Lung (tissue), 12 donors: ENCODE measurements around the gene MRPS30. TPM values are rescaled to one million over a fixed set of nuclear protein-coding genes. Genes with fewer than 3 reads are reported as not detected.
A peak's percentile ranks its signal among the peaks of the same experiment; 100 is the strongest.
"Not testable (repeated sequence)": the region's sequence is repeated elsewhere in the genome, so short reads cannot be mapped to it uniquely, and the experiment has no call there.

Experiments used
- ATAC-seq: fragments of 200-7000 bp; cut with Tn5 transposase; one replicate; pipeline ENCODE4 v1.9.1; 2020; ENCODE audit warnings: moderate number of reproducible peaks; ENCODE audit not compliant: insufficient read depth, low FRiP score
- DNase-seq, 3 donors: peaks; one replicate each; pipeline ENCODE4 v3.0.0-alpha.2; 2013 to 2017
- H3K27ac ChIP-seq, 2 donors: one replicate each; pipeline ENCODE4 v1.5.1; 2013; ENCODE audit warnings: mild to moderate bottlenecking in 2 of 2, moderate library complexity in 2 of 2, control low read depth in 1 of 2, inconsistent platforms in 1 of 2, low read depth in 1 of 2, low read length in 1 of 2
- H3K27me3 ChIP-seq, 3 donors: one replicate each; pipeline ENCODE4 v1.5.1; 2013; ENCODE audit warnings: low read length in 2 of 3; ENCODE audit not compliant: control insufficient read depth in 3 of 3, insufficient read depth in 3 of 3
- H3K36me3 ChIP-seq, 4 donors: one replicate each; pipeline ENCODE4 v1.5.1; 2013; ENCODE audit warnings: low read length in 4 of 4, mild to moderate bottlenecking in 1 of 4, moderate library complexity in 1 of 4; ENCODE audit not compliant: control insufficient read depth in 4 of 4, insufficient read depth in 4 of 4
- H3K4me1 ChIP-seq, 5 donors: one replicate each; pipeline ENCODE4 v1.5.1; 2013; ENCODE audit warnings: low read length in 5 of 5, mild to moderate bottlenecking in 2 of 5, moderate library complexity in 1 of 5; ENCODE audit not compliant: control insufficient read depth in 5 of 5, insufficient read depth in 5 of 5
- H3K4me3 ChIP-seq: one replicate; pipeline ENCODE4 v1.5.1; 2013; ENCODE audit warnings: mild to moderate bottlenecking, control low read depth, moderate library complexity
- H3K9ac ChIP-seq, 2 donors: one replicate each; pipeline ENCODE4 v1.5.1; 2013; ENCODE audit warnings: low read length in 2 of 2, control low read depth in 1 of 2; ENCODE audit not compliant: insufficient read depth in 1 of 2
- H3K9me3 ChIP-seq, 4 donors: one replicate each; pipeline ENCODE4 v1.5.1; 2013; ENCODE audit warnings: low read length in 3 of 4, mild to moderate bottlenecking in 1 of 4, moderate library complexity in 1 of 4; ENCODE audit not compliant: control insufficient read depth in 4 of 4, insufficient read depth in 3 of 4
- whole genome bisulfite sequencing, 2 donors: extraction: QIAGEN DNeasy Blood & Tissue Kit; methylation state at CpG; one replicate each; pipeline ENCODE4 v1.1.7; 2013; 5-methylcytosine and 5-hydroxymethylcytosine counted together
- polyA plus RNA-seq, 2 donors: library from polyadenylated mRNA; stranded (reverse); fragments of 200-250 nt; gene quantifications; one replicate each; pipeline ENCODE4 v1.2.1, GENCODE V29; 2013
- total RNA-seq, 2 donors: library from RNA; depleted of rRNA in 1 of 2; stranded (reverse); fragments of >200 nt in 1 of 2; gene quantifications; one replicate each; pipeline ENCODE4 v1.2.1, GENCODE V29; 2014 to 2021
- TF ChIP-seq, protein P1 (sequence below): IDR thresholded peaks from 2 replicates; pipeline ENCODE4 v1.5.1; 2012; ENCODE audit warnings: mild to moderate bottlenecking; ENCODE audit errors: control extremely low read depth, extremely low read depth
- donor health status: control.
- donor health status: control.
- donor health status: Bipolar disorder and iron deficiency.
- donor health status: healthy.
- donor health status: DM: yes; HTN: yes; CAD: no.

Gene MRPS30
- total and polyA plus RNA-seq, 4 donors, result 20.3 to 92.9 (median 26.7) TPM

DNA sequence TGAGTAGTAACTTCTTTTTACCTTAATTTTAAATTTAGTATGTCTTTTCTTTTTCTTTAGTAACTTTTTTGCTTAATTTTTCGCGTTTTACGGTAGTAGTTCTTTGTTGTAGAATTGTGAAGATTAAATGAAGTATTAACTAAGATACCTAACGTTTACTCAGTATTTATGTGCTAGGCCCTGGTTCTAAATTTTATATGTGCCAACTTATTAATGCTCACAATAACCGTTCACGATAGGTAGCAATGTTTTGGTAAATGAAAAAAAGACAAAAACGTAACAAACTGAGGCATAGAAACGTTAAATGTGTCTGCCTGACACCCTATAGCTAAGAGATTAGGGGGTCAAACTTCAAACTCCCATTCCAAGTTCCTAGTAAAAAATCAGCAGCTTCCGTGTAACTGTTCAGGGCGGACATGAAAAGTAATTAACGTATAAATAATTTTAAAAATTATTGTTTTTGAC is 1.2 kb downstream of the MRPS30 start:
- ATAC-seq (no peak), DNase-seq (peak in 1 of 3 donors; percentile 11)
- H3K9me3 ChIP-seq, result no peaks in the 10 kb centered on the region
- H3K4me1 ChIP-seq, result peaks cover 0 to 18% (median 0%) of the 10 kb centered on the region in 5 donors
- peaks cover 3 to 11% (median 7%) of the 10 kb centered on the region in 4 donors for H3K36me3 ChIP-seq
- 25 to 27% methylated on average over 11 of the region's 11 CpGs for WGBS, 2 donors
- H3K4me3 ChIP-seq, result peak overlapping the region; percentile 100
- peak overlapping the region in 1 of 2 donors; percentile 94 for H3K27ac ChIP-seq
- TF ChIP-seq, protein P1, sequence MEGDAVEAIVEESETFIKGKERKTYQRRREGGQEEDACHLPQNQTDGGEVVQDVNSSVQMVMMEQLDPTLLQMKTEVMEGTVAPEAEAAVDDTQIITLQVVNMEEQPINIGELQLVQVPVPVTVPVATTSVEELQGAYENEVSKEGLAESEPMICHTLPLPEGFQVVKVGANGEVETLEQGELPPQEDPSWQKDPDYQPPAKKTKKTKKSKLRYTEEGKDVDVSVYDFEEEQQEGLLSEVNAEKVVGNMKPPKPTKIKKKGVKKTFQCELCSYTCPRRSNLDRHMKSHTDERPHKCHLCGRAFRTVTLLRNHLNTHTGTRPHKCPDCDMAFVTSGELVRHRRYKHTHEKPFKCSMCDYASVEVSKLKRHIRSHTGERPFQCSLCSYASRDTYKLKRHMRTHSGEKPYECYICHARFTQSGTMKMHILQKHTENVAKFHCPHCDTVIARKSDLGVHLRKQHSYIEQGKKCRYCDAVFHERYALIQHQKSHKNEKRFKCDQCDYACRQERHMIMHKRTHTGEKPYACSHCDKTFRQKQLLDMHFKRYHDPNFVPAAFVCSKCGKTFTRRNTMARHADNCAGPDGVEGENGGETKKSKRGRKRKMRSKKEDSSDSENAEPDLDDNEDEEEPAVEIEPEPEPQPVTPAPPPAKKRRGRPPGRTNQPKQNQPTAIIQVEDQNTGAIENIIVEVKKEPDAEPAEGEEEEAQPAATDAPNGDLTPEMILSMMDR, result no peak
- peak overlapping the region; percentile 82 to 86 for H3K9ac ChIP-seq
- H3K27me3 ChIP-seq, result no peaks in the 10 kb centered on the region

DNA sequence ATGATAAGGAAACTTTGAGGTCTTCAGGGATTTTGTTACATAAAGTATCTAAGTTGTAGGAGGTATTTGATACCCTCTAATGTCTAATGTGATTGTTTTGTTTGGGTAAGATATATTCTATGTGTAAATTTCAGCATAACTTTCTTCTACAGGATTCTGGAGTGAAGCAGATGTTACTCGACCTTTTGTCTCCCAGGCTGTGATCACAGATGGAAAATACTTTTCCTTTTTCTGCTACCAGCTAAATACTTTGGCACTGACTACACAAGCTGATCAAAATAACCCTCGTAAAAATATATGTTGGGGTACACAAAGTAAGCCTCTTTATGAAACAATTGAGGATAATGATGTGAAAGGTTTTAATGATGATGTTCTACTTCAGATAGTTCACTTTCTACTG is 6.0 kb downstream of the MRPS30 start:
- Histone ChIP-seq H3K9me3 (no peaks in the 10 kb centered on the region), H3K4me3 (no peak overlapping the region), H3K27ac (no peak overlapping the region), H3K4me1 (peaks cover 0 to 12% (median 0%) of the 10 kb centered on the region in 5 donors), H3K36me3 (peaks cover 6 to 18% (median 13%) of the 10 kb centered on the region in 4 donors), H3K9ac (no peak overlapping the region), H3K27me3 (no peaks in the 10 kb centered on the region)
- WGBS, 2 donors, result 81 to 88% methylated on average over 2 of the region's 2 CpGs
- TF ChIP-seq, protein P1, result no peak
- peak in 2 of 3 donors; percentile 7 to 22 for DNase-seq
- ATAC-seq, result no peak

DNA sequence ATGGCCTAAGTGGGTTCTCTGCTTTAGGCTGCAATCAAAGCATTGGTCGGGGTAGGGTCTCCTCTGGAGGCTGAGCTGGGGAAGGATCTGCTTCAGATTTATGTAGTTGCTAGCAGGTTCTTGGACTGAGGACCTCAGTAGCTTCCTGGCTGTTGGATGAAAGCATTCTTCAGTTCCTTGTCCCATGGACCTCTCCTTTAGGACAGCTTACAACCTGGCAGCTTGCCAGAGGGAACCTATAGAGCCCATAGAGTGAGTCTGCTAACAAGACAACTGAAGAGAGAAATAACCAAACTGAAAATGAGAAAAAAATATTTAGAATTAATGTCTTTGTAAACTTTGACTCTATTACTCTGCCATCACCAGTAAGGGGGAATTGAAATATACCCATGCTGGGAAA is 12.4 kb downstream of the MRPS30 start:
- H3K27me3 ChIP-seq, result no peaks in the 10 kb centered on the region
- TF ChIP-seq, protein P1, result no peak
- H3K4me3 ChIP-seq, result no peak overlapping the region
- peaks cover 0 to 11% (median 6%) of the 10 kb centered on the region in 4 donors for H3K36me3 ChIP-seq
- peaks cover 0 to 3% (median 0%) of the 10 kb centered on the region in 5 donors for H3K4me1 ChIP-seq
- H3K27ac ChIP-seq, result no peak overlapping the region
- no peaks in the 10 kb centered on the region for H3K9me3 ChIP-seq
- no peak overlapping the region for H3K9ac ChIP-seq
- 98 to 100% methylated on average over 1 of the region's 1 CpG for WGBS, 2 donors
- ATAC-seq, result no peak
- no peak for DNase-seq

DNA sequence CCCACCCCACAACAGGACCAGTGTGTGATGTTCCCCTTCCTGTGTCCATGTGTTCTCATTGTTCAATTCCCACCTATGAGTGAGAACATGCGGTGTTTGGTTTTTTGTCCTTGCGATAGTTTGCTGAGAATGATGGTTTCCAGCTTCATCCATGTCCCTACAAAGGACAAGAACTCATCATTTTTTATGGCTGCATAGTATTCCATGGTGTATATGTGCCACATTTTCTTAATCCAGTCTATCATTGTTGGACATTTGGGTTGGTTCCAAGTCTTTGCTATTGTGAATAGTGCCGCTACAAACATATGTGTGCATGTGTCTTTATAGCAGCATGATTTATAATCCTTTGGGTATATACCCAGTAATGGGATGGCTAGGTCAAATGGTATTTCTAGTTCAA is 15.9 kb downstream of the MRPS30 start:
- not testable (repeated sequence) for H3K36me3 ChIP-seq

More for the DNA sequence above, 15.9 kb downstream of the MRPS30 start:
- H3K9ac ChIP-seq, H3K27ac ChIP-seq, H3K4me1 ChIP-seq, ATAC-seq, DNase-seq, H3K27me3 ChIP-seq, H3K4me3 ChIP-seq, H3K9me3 ChIP-seq: not testable (repeated sequence)
- 67 to 93% methylated on average over 1 to 2 of the region's 3 CpGs for WGBS, 2 donors
